Astrocyte of the cerebellum (primary cell): ENCODE data around the gene PLA2G4F.

Source experiments
- DNase-seq: peaks from one replicate; pipeline ENCODE4 v3.0.0-alpha.2; 2011; ENCODE audit warnings: low read depth
- H3K4me3 ChIP-seq: 2 replicates; pipeline ENCODE4 v1.5.1; 2011; ENCODE audit warnings: mild to moderate bottlenecking, low read depth, low read length, moderate library complexity
- in situ Hi-C: cut with HindIII; loops from 2 replicates; pipeline ENCODE4 v1.10.0; 2017; ENCODE audit warnings: low sequenced_read_pairs
- TF ChIP-seq, protein P1 (sequence below): IDR thresholded peaks from 2 replicates; pipeline ENCODE4 v1.5.1; 2012; ENCODE audit warnings: low read length, low read depth, moderate library complexity, mild to moderate bottlenecking; ENCODE audit errors: missing control alignments

The PLA2G4F gene

DNA sequence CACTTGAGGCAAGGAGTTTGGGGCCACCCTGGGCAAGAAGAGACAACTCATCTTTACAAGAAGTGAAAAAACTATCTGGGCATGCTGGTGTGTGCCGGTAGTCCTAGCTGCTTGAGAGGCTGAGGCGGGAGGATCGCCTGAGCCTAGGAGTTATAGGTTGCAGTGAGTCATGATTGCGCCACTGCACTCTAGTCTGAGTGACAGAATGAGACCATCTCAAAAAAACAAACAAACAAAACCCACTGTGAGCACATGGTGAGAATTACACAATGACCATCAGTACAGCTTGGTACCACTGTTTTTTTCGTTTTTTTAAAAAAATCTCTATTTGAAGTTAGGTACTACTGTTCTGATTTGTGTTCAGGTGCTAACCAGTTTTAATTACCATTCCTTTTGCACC, 38.1 kb upstream of the PLA2G4F start:
- TF ChIP-seq, protein P1, sequence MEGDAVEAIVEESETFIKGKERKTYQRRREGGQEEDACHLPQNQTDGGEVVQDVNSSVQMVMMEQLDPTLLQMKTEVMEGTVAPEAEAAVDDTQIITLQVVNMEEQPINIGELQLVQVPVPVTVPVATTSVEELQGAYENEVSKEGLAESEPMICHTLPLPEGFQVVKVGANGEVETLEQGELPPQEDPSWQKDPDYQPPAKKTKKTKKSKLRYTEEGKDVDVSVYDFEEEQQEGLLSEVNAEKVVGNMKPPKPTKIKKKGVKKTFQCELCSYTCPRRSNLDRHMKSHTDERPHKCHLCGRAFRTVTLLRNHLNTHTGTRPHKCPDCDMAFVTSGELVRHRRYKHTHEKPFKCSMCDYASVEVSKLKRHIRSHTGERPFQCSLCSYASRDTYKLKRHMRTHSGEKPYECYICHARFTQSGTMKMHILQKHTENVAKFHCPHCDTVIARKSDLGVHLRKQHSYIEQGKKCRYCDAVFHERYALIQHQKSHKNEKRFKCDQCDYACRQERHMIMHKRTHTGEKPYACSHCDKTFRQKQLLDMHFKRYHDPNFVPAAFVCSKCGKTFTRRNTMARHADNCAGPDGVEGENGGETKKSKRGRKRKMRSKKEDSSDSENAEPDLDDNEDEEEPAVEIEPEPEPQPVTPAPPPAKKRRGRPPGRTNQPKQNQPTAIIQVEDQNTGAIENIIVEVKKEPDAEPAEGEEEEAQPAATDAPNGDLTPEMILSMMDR, result no peak
- no peak overlapping the region for H3K4me3 ChIP-seq
- DNase-seq, result no peak
- in situ Hi-C loops, result no loop called here

DNA sequence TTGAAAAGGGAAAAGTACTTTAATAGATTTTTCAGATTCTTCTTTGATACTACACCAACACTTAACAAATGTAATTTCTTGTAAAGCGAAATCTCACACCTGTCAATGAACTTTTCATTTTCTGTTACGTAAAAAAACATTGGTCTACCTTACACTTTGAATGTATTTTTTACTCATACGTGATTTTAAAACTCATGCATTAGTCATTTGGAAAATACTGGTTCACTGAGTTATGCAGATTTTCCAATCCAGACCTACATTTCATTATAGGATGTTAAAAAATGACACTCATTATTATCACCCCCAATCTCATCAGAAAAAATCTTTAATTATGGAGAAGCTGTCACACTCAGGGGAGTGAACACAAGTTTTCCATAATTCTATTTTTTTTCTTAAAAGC, 36.9 kb upstream of the PLA2G4F start:
- in situ Hi-C loops, result no loop called here
- TF ChIP-seq, protein P1, result no peak

DNA sequence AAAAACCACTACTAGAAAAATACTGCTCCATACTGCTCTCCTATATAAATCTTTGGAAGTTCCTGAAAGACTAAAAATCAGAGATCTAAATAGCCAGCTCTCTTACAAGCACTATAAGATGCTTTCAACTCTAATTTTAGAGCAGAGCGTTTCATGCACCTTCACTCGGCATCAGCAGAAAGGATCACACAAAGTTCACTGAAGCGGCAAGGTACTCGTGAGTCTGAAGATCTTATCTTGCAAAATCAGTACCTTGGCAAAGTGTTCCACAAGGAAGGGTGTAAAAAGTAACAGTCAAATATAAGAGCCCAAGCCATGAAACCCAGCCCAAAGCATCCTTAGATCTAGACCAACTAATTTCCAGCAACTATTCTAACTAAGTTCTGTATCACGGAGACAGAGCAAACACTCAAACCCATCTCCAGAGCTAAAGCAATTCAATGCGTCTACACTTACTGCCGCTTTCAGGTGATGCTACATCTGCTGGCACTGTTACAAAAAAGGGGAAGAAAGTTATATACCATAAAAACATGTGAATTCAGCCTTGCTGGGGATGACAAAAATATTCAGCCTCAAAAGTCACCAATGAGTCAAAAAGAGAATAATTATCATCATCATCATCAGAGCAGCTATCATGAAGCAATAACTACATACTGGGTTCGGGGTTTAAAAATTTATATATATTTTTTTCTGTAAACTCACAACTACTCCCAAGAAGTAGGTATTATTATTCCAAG, 35.3 kb upstream of the PLA2G4F start:
- TF ChIP-seq, protein P1, result no peak
- H3K4me3 ChIP-seq, result no peak overlapping the region
- DNase-seq, result no peak
- in situ Hi-C loops, result no loop called here

More for the DNA sequence above, 36.9 kb upstream of the PLA2G4F start:
- no peak overlapping the region for H3K4me3 ChIP-seq
- DNase-seq, result no peak

DNA sequence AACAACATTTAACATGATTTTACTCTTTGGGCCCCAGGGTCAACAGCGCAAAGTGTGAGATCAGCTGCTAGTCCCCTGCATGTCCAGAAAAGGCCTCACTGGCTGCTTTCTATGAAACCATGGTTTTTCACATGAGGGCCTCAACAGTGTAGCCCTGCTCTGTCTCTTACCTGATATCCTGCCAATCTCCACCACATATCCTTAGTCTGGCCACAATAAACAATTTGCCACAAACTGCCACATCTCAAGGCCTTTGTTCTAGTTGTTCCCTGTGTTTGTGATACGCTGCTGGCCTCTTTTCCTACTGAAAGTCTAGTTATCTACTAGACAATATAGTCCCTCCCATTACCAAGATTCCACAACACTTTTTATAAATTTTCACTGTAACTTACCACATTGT, 33.9 kb upstream of the PLA2G4F start:
- in situ Hi-C loops, result no loop called here
- H3K4me3 ChIP-seq, result no peak overlapping the region
- no peak for DNase-seq
- TF ChIP-seq, protein P1, result no peak

DNA sequence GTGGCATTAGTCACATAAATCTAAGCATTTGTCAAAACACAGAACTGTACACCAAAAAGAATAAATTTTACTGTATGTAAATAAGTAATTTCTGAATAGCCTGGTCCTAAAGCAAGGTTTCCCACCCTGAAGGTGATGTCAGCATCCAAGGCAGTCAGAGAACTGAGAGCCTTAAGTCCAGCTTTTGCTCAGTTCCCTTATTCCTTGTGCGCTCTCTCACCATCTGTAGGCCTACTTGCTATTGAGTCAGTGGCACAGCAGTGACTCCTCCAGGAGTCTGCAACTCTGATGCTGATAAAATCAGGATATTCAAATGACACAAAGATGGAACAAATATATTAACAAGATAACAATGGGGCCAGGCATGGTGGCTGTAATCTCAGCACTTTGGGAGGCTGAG, 29.4 kb upstream of the PLA2G4F start:
- DNase-seq, result no peak

DNA sequence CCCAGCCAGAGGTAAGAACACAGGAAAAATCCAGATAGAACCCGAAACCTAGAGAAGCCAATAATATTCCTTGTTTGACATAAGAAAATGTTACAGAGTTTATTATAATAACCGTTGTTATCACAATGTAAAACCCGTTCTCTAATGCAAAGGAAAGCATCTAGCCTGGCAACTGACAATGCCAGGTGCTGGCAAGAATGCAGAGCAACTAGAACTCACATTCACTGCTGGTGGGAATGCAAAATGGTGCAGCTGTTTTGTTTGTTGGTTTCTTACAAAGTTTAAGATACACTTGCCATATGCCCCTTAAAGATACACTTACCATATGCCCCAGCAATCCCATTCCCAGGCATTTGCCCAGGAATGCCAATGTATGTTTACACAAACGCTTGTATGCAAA, 28.3 kb upstream of the PLA2G4F start:
- in situ Hi-C loops, result no loop called here
- DNase-seq, result no peak
- H3K4me3 ChIP-seq, result no peak overlapping the region
- TF ChIP-seq, protein P1, result no peak

More for the DNA sequence above, 29.4 kb upstream of the PLA2G4F start:
- in situ Hi-C loops, result no loop called here
- H3K4me3 ChIP-seq, result no peak overlapping the region
- TF ChIP-seq, protein P1, result no peak
